PC-3 (cell line): ENCODE data around the gene CNTNAP2.

Source experiments
- CTCF ChIP-seq: fragments of 300-600 bp; sonication (generic); conservative IDR thresholded peaks from 2 replicates; pipeline ENCODE4 v1.5.1; 2017; ENCODE audit warnings: antibody characterized with exemption, low read depth, mild to moderate bottlenecking, low read length
- EZH2 ChIP-seq: fragments of 300-600 bp; sonication (generic); IDR thresholded peaks from one replicate; pipeline ENCODE4 v1.6.1; 2017; ENCODE audit warnings: antibody characterized with exemption, mild to moderate bottlenecking, low read length; ENCODE audit not compliant: unreplicated experiment

- TF ChIP-seq CTCF (no peak), EZH2 (no peak)
Measured at GRCh38 chr7:147818317-147818716, 1701.7 kb downstream of the CNTNAP2 start.
